ENCODE data around the gene CDKN2AIP. TPM values are rescaled to one million over a fixed set of nuclear protein-coding genes. Genes with fewer than 3 reads are reported as not detected.
"Not testable (repeated sequence)": the region's sequence is repeated elsewhere in the genome, so short reads cannot be mapped to it uniquely, and the experiment has no call there.

CDKN2AIP gene
- total RNA-seq, 2 experiments from 2014 or later = 25.2 to 25.9 TPM

GRCh38 chr4:183409934-183410333 is 34.5 kb upstream of the CDKN2AIP start:
- ChIA-PET CTCF (interaction anchor here (1.4 kb wide), 1 partner anchor 10 kb away, joined by 3 read pairs; no protein-coding TSS in a partner anchor), POLR2A (no interaction called here)

GRCh38 chr4:183411291-183411861 is 33.1 kb upstream of the CDKN2AIP start:
- ChIA-PET CTCF (interaction anchor here (1.4 kb wide), 1 partner anchor 12 kb away, joined by 3 read pairs; no protein-coding TSS in a partner anchor), POLR2A (no interaction called here)

GRCh38 chr4:183412821-183413220 is 31.6 kb upstream of the CDKN2AIP start:
- ChIA-PET POLR2A (no interaction called here), CTCF (no interaction called here)

GRCh38 chr4:183413234-183414200 is 30.9 kb upstream of the CDKN2AIP start:
- CTCF ChIA-PET = interaction anchor here (0.6 kb wide), 1 partner anchor 14 kb away, joined by 3 read pairs; no protein-coding TSS in a partner anchor
- POLR2A ChIA-PET = no interaction called here

GRCh38 chr4:183416879-183417755 is 27.3 kb upstream of the CDKN2AIP start:
- ChIA-PET CTCF (no interaction called here), POLR2A (no interaction called here)

- CTCF ChIA-PET = no interaction called here
- POLR2A ChIA-PET = no interaction called here
Measured at GRCh38 chr4:183422962-183423631, 21.3 kb upstream of the CDKN2AIP start.

- ChIA-PET CTCF (no interaction called here), POLR2A (no interaction called here)
Measured at GRCh38 chr4:183424109-183424744, 20.2 kb upstream of the CDKN2AIP start.

GRCh38 chr4:183426507-183426906 is 17.9 kb upstream of the CDKN2AIP start:
- ChIA-PET POLR2A (no interaction called here), CTCF (no interaction called here)

GRCh38 chr4:183429489-183429888 is 14.9 kb upstream of the CDKN2AIP start:
- ChIA-PET CTCF (no interaction called here), POLR2A (no interaction called here)

- ChIA-PET CTCF (no interaction called here), POLR2A (interaction anchor here (0.7 kb wide), 1 partner anchor 13 kb away, joined by 3 read pairs; no protein-coding TSS in a partner anchor)
Measured at GRCh38 chr4:183430317-183430993, 14.0 kb upstream of the CDKN2AIP start.

- POLR2A ChIA-PET = interaction anchor here (0.7 kb wide), 1 partner anchor 13 kb away, joined by 3 read pairs; no protein-coding TSS in a partner anchor
- CTCF ChIA-PET = no interaction called here
Measured at GRCh38 chr4:183430994-183431347, 13.5 kb upstream of the CDKN2AIP start.

- ChIA-PET POLR2A (no interaction called here), CTCF (no interaction called here)
Measured at GRCh38 chr4:183431614-183432013, 12.8 kb upstream of the CDKN2AIP start.

- POLR2A ChIA-PET, CTCF ChIA-PET: not testable (repeated sequence)
Measured at GRCh38 chr4:183433183-183433582, 11.3 kb upstream of the CDKN2AIP start.

- ChIA-PET CTCF (no interaction called here), POLR2A (no interaction called here)
Measured at GRCh38 chr4:183434264-183434663, 10.2 kb upstream of the CDKN2AIP start.

GRCh38 chr4:183434666-183435190 is 9.7 kb upstream of the CDKN2AIP start:
- POLR2A ChIA-PET = no interaction called here
- CTCF ChIA-PET = no interaction called here

- CTCF ChIA-PET = no interaction called here
- POLR2A ChIA-PET = no interaction called here
Measured at GRCh38 chr4:183435803-183436202, 8.6 kb upstream of the CDKN2AIP start.

GRCh38 chr4:183436417-183436816 is 8.0 kb upstream of the CDKN2AIP start:
- CTCF ChIA-PET = no interaction called here

GRCh38 chr4:183437452-183437851 is 7.0 kb upstream of the CDKN2AIP start:
- ChIA-PET CTCF (interaction anchor here (0.8 kb wide), 1 partner anchor 43 kb away, joined by 3 read pairs; no protein-coding TSS in a partner anchor), POLR2A (no interaction called here)

More at GRCh38 chr4:183436417-183436816, 8.0 kb upstream of the CDKN2AIP start:
- POLR2A ChIA-PET = no interaction called here

Measured in activated CD8-positive, alpha-beta memory T cell treated with anti-CD3 and anti-CD28 coated beads for 36 hours (primary cell).